ENCODE results near the gene GOT2.

DNA sequence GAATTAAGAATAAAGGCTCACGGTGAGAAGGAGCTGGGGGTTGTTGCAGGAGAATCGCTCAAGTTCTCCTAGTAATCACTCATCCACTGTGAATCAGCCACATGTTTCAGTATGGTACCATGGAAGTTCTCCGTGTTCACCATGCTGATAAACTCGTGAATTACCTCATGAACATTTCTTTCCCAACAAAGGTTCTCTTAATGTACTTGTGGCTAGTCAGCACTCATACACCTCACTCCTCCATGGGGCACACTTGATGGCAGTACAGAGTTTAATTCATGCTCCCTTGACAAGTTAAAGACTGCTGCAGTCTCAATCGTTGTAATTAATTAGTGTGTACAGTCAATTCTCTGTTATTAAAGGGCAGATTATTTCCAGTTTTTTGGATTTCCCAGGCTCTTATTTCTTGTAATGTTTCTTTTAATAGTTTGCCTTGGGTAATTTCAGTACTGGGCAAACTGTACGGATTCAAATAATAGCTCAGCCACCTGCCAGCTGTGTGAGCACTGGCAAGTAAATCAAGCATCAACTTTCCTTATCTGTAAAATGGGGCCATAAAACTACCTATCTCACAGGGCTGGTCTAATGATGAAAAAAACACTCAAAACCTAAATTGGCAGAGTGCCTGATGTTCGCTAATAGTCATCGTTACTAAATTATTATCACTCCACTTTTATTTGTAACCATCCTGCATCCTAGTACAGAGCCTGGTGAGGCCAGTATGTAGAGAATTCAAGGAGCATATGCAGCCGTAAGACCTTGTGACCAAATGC lies 6.1 kb downstream of the GOT2 start:
- TF ChIP-seq, protein P1, sequence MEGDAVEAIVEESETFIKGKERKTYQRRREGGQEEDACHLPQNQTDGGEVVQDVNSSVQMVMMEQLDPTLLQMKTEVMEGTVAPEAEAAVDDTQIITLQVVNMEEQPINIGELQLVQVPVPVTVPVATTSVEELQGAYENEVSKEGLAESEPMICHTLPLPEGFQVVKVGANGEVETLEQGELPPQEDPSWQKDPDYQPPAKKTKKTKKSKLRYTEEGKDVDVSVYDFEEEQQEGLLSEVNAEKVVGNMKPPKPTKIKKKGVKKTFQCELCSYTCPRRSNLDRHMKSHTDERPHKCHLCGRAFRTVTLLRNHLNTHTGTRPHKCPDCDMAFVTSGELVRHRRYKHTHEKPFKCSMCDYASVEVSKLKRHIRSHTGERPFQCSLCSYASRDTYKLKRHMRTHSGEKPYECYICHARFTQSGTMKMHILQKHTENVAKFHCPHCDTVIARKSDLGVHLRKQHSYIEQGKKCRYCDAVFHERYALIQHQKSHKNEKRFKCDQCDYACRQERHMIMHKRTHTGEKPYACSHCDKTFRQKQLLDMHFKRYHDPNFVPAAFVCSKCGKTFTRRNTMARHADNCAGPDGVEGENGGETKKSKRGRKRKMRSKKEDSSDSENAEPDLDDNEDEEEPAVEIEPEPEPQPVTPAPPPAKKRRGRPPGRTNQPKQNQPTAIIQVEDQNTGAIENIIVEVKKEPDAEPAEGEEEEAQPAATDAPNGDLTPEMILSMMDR (IDR thresholded peaks at IDR 0.05 in 8 of 11, conservative IDR thresholded peaks at IDR 0.05 in 3 of 11), result no peak
- TF ChIP-seq POLR2AphosphoS5 (IDR thresholded peaks at IDR 0.05), result no peak
- TF ChIP-seq POLR2A (IDR thresholded peaks at IDR 0.05), result no peak

All from spleen (tissue), 7 donors.